GM15510 (cell line): ENCODE results near the gene SOX18.
A peak's percentile ranks its signal among the peaks of the same experiment; 100 is the strongest.

Source experiments
- POLR2A ChIP-seq: IDR thresholded peaks from 3 replicates; pipeline ENCODE4 v1.6.1; 2011; ENCODE audit warnings: borderline replicate concordance; ENCODE audit not compliant: insufficient read length; ENCODE audit errors: extremely low read depth

The SOX18 gene

GRCh38 chr20:64082820-64083377 is 33.5 kb upstream of the SOX18 start:
- no peak for TF ChIP-seq POLR2A

GRCh38 chr20:64082126-64082731 is 32.8 kb upstream of the SOX18 start:
- no peak for TF ChIP-seq POLR2A

- TF ChIP-seq POLR2A = no peak
Observed at GRCh38 chr20:64081624-64081964, 32.2 kb upstream of the SOX18 start.

- no peak for TF ChIP-seq POLR2A
Observed at GRCh38 chr20:64080813-64081623, 31.6 kb upstream of the SOX18 start.

- TF ChIP-seq POLR2A = no peak
Observed at GRCh38 chr20:64080013-64080812, 30.8 kb upstream of the SOX18 start, which contains the start of gene OPRL1. TSS of gene OPRL1 (plus strand) at chr20:64080082. CDS start at chr20:64092721, 12,639 bp downstream.

- TF ChIP-seq POLR2A = peak; percentile 45
Observed at GRCh38 chr20:64079273-64080012, 30.0 kb upstream of the SOX18 start, which contains the start of gene RGS19. TSS of gene RGS19 (minus strand) at chr20:64079518. CDS start at chr20:64076886, 2,632 bp downstream.

- TF ChIP-seq POLR2A = no peak
Observed at GRCh38 chr20:64078934-64079272, 29.5 kb upstream of the SOX18 start.

- TF ChIP-seq POLR2A = no peak
Observed at GRCh38 chr20:64077876-64078551, 28.6 kb upstream of the SOX18 start.

GRCh38 chr20:64077541-64077875 is 28.1 kb upstream of the SOX18 start:
- TF ChIP-seq POLR2A = no peak

- peak; percentile 47 for TF ChIP-seq POLR2A
Observed at GRCh38 chr20:64077094-64077493, 27.7 kb upstream of the SOX18 start.

- no peak for TF ChIP-seq POLR2A
Observed at GRCh38 chr20:64076061-64076997, 26.9 kb upstream of the SOX18 start.

GRCh38 chr20:64075556-64075955 is 26.1 kb upstream of the SOX18 start:
- TF ChIP-seq POLR2A = no peak

GRCh38 chr20:64074963-64075362 is 25.5 kb upstream of the SOX18 start:
- TF ChIP-seq POLR2A = no peak

GRCh38 chr20:64074184-64074789 is 24.8 kb upstream of the SOX18 start:
- no peak for TF ChIP-seq POLR2A
